Erythroblast (primary cell): ENCODE results near the gene KRTAP12-4.
"Not testable (repeated sequence)": the region's sequence is repeated elsewhere in the genome, so short reads cannot be mapped to it uniquely, and the experiment has no call there.

Experiments
- DNase-seq, 2 experiments: peaks; one replicate each; lab custom pipeline; 2025; lab: John Stamatoyannopoulos, UW
- GATA1 ChIP-seq: IDR thresholded peaks from 2 replicates; pipeline ENCODE4 v1.6.1; 2011; ENCODE audit warnings: low read depth, mild to moderate bottlenecking, control low read depth, low read length, moderate library complexity
- POLR2A ChIP-seq: IDR thresholded peaks from 2 replicates; pipeline ENCODE4 v1.6.1; 2011; ENCODE audit warnings: mild to moderate bottlenecking, low read length

KRTAP12-4 gene

DNA sequence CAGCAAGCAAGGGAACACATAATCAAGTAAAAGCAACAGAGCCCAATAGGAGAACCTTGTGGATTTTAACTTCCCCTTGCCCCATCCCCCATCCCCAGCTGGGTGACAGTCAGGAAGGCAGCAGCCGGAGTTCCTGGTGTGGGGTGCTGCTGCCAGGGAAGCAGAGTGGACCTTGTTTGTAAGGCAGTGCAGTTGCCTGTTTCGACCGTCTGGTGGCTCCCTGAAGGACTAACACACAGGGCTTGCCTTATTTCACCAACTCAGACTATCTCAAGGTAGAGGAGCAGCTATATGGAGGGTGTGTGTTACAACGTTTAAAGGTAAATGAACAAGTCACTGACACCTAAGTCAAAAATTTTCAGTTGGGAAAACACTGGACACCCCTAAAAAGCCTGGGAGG, 36.0 kb downstream of the KRTAP12-4 start:
- TF ChIP-seq GATA1 (no peak), POLR2A (no peak)

DNA sequence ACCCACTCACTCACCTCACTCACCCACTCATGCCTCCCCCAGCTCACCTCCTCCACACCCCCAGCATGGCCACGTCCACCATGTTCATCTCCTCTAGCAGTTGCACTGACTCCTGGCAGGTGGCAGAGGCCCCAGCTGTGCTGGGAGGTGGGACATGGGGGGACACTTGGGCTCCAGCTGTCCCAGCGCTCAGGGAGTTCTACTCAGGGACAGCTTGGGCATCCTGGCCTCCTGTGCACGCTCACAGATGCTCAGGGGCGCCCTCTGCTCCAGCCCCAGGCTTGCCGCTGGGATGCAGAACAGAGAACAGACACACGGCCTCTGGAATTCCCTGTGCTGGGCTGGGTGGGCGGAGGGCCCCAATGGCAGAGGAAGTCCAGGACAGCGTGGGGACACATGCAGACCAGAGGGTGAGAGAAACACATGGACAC, 37.4 kb downstream of the KRTAP12-4 start:
- TF ChIP-seq GATA1 (no peak), POLR2A (no peak)
- no peak for DNase-seq

More for the DNA sequence above, 36.0 kb downstream of the KRTAP12-4 start:
- peak in 1 of 2 experiments; percentile 2 for DNase-seq

DNA sequence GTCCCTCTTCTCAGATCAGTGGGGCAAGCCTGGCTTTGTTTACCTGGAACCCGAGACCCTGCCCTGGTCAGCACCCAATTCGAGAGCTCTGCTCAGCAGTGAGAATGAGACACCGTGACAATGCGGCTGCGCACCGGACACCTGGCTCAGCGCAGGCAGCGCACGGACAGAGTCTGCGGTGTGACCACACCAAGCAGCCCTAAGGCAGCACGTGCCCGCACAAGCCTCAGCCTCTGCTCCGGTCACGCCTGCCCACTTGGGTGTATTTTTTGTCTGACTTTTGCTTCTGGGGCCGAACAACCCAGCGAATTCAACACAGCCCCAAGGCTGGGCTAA, 37.9 kb downstream of the KRTAP12-4 start:
- DNase-seq, result no peak
- TF ChIP-seq POLR2A (no peak), GATA1 (no peak)

DNA sequence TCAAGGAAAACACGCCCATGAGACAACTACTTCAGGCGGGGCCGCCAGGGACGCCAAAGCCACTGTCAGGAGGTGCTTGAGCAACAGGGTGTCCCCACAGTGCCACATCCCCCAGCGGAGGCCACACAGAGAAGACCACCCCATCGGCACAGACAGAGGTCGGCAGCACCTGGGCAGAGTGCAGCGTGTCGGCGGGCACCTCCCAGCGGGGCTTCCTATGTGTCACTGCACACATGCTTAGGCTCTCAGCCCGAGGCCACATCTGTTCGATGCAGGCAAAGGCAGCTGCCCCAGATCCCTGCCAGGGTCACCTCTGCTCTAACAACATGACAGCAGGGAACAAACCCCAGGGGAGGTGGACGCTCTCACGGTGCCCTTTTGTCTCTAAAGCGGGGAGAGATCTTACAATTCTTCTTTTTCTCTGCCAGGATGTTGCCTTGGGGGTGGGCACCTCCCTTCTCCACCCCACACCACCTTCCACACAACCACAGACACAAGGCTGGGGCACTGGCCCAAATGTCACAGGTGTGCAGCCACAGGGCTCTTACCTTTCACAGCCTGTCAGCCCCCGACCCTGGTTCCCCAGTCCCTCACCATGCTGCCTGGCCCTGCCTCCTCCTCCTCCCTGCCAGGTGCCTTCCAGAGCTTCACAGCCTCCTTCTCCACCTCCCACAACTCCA, 38.4 kb downstream of the KRTAP12-4 start:
- no peak for DNase-seq
- TF ChIP-seq POLR2A (no peak), GATA1 (no peak)

DNA sequence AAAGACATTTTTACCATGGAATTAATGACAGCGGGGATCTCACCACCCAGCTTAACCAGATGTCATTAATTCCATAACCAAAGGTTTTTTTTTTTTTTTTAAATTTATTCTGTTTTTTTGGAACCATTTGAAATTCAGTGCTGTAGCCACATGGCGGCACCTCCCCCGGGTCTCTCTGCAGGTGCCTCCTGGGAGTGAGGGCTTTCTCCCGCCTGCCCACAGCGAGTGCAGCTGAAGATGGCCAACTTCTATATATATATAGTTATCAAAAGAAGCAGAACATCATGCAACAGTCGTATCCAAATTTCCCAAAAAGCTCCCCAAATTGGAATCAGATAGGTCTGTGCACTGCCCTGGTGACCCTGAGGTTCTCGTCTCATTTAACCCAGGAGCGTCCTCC, 39.0 kb downstream of the KRTAP12-4 start:
- DNase-seq, result no peak
- TF ChIP-seq GATA1, result no peak
- TF ChIP-seq POLR2A, result no peak

DNA sequence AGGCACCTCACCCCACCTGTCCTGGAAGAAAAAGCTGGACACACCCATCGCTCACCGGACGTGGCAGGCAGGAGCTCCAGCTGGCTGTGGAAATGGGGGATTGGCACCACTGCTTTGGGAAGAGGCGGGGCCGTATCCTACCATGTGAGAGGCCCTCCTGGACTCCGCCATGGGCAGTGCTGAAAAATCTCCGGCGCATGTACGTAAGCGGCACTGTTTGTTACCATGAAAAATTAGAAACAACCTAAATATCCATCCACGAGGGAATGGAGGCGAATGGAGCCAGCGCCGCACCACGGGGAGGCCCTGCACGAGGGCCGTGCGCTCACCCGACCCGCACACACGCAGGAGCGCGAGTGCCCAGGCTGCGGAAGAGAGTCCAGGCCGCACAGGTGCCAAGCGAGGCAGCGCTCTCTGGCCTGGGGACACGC, 39.5 kb downstream of the KRTAP12-4 start:
- DNase-seq, result no peak
- TF ChIP-seq POLR2A (no peak), GATA1 (no peak)

DNA sequence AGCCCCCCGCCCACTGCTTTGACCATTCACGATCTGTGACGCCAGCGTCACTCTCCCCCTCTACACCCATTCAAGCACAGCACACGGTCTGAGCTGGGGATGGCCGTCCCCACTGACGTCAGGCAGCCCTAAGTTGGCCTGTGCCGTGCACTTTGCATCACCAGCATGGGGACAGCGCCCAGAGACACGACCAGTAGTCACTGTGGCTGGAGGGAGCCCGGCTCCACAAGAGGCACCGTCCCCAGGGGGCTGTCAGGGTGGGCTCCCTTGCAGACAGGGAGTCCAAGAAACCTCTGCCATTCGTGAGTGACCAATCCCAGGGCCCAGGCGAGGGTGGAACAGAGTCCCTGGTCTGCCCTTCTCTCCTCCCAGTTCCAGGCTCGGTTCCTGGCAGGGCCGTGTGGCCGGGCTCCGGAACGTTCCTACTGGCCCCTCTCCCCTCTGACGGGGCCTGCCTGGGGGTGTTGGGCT, 40.3 kb downstream of the KRTAP12-4 start:
- TF ChIP-seq GATA1 (no peak), POLR2A (no peak)
- no peak for DNase-seq

DNA sequence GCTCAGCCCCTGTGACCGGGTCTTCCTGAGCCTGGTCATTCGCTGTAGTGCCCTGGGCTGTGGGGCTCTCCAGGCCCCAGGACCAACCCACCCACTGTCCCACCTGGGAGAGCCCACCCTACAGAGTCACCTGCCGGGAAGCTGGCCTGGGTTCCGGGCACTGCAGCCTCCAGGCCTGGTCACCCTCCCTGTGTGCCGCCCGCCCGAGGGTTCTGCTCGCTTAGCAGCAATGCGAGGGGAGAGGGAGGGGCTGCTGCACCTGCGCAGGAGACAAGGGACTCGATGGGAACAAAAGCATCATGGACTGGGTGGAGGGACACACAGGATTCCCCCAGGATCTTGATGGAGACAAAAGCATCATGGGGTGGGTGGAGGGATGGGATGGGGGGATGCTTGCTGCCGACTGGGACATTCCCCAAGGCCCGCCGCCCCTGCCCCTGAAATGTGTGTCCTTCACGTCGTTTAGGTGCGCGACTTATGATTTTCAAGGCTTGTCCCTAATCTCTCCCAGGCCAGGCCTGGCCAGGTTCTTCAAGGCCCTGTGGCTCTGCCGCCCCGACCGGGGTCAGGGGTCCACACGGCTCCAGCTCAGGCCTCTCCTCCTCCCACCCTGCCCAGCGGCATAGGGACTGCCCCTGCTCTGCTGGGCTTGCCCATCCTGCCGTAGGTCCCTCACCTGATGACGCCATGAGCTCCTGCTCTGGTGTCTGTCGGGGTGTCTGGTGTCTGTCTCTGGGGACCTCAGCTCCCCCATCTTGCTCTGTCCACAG, 40.9 kb downstream of the KRTAP12-4 start:
- DNase-seq, result no peak
- TF ChIP-seq GATA1 (no peak), POLR2A (no peak)

DNA sequence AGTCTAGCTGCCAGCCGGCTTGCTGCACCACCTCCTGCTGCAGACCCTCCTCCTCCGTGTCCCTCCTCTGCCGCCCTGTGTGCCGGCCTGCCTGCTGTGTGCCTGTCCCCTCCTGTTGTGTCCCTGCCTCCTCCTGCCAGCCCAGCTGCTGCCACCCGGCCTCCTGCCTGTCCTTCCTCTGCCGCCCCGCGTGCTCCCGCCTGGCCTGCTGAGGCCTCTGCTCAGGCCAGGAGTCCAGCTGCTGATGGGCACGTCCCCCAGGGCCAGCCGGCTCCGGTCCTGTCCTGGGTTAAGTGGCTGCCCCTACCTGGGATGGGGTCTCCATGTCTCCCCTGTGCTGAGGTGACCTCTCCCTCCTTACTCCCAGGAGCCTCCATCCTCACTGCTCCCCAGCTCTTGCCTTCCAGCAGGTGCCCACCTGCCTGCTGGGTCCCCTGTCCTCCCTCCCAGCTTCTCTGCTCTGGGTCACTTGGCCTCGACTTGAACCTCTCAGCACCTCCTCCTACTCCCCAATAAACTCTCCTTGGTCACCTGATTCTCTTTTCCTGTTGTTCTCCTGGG, 41.7 kb downstream of the KRTAP12-4 start:
- TF ChIP-seq GATA1 (no peak), POLR2A (no peak)
- no peak for DNase-seq

DNA sequence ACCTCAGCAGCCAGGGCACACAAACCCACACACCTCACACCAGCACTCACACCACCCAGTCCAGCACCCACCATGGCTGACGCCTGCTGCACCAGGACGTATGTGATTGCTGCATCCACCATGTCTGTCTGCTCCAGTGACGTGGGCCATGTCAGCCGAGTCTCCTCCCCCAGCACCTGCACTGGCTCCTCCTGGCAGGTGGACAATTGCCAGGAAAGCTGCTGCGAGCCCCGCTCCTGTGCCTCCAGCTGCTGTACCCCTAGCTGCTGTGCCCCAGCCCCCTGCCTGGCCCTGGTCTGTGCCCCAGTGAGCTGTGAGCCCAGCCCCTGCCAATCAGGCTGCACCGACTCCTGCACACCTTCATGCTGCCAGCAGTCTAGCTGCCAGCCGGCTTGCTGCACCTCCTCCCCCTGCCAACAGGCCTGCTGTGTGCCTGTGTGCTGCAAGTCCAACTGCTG, 42.4 kb downstream of the KRTAP12-4 start, which contains the start of gene KRTAP10-8:
Gene KRTAP10-8 (plus strand): TSS at position 51 of the 458 bp plus-strand sequence. CDS start 22 bp downstream, at position 73.
- TF ChIP-seq POLR2A (no peak), GATA1 (no peak)
- DNase-seq, result no peak

DNA sequence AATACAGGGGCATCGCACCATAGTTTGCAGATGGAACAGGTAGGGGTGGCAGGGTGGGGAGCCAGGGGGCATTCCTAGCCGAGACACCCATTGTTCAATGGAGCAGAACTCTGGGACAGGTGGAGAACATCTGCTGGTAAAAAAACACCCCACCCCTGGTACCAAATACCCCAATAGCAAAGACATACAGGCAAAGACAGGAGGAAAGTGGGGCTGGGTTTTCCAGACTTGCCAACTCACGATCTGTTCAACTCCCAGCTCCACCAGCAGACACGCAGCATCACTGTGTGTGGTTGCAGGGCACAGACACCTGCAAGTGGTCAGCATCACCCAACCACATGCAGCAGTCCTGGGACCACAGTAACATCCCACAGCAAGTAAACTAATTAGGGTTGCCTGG, 42.9 kb downstream of the KRTAP12-4 start:
- no peak for DNase-seq
- TF ChIP-seq POLR2A, result no peak
- TF ChIP-seq GATA1, result no peak

DNA sequence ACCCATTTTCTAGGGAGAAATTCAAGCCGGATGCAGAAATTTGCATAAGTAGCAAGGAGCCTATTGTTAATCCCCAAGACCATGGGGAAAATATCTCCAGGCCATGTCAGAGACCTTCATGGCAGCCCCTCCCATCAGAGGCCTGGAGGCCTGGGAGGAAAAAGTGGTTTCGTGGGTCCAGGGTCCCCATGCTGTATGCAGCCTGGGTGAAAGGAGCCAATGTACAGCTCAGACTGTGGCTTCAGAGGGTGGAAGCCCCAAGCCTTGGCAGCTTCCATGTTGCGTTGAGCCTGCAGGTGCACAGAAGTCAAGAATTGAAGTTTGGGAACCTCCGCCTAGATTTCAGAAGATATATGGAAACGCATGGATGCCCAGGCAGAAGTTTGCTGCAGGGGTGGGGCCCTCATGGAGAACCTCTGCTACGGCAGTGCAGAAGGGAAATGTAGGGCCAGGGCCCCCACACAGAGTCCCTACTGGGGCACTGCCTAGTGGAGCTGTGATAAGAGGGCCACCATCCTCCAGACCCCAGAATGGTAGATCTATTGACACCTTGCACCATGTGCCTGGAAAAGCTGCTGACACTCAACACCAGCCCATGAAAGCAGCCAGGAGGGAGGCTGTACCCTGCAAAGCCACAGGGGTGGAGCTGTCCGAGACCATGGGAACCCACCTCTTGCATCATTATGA, 44.2 kb downstream of the KRTAP12-4 start:
- DNase-seq, result not testable (repeated sequence)

DNA sequence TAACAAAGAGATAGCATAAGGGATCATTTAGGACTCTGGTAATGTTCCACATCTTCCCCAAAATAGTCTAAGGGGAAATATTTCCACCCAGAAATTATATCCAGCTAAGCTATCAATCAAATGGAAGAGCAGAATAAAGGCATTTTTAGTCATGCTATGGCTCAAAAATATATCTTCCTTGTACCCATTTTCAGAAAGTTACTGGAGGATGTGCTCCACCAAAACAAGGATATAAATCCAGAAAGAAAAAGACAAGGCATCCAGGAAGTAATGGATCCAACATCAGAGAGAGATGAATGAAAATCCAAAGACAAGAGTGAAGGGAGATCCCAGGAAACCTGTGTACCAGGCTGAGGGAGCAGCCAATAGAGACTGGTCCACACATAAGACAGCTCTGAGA, 45.3 kb downstream of the KRTAP12-4 start:
- no peak for DNase-seq
- TF ChIP-seq GATA1 (no peak), POLR2A (no peak)

DNA sequence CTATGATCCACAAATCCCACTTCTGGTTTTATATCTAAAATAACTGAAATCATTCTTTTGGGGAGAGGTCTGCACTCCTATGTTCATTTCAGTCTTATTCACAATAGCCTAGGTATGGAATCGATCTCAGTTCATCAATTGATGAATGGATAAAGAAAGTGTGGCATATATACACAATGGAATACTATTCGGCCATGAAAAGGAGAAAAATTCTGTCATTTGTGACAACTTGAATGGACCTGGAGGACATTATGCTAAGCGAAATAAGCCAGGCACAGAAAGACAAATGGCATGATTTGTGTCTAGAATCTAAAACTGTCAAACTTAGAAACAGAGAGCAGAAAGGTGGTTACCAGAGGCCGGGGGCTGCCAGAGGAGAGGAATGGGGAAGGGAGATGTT, 48.0 kb downstream of the KRTAP12-4 start:
- no peak for DNase-seq
- TF ChIP-seq POLR2A (no peak), GATA1 (no peak)
